Measurements from ENCODE around the gene NINJ2.
"Not testable (repeated sequence)": the region's sequence is repeated elsewhere in the genome, so short reads cannot be mapped to it uniquely, and the experiment has no call there.

NINJ2 gene

DNA sequence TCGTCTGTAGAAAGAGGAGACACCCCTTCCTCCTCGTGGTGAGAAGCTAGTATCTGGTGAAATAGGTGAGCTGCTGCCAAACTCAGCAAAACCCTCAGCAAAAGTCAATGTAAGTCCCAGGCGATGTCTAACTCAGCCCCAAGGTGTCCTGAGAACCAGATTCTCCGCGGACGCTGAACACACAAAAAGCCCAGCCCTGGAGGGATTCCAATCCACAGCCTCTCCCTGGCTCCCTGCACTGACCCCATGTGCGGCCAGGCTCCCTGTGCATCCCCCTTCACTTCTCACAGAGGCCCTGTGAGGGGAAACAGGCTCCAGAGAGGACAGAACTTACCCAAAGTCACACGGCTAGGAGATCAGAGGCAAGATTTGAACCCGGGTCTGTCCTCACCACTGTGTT, 81.5 kb downstream of the NINJ2 start:
- DNase-seq = no peak

- no peak for DNase-seq
These were observed 81.9 kb downstream of the NINJ2 start for GRCh38 chr12:581321-581720.

DNA sequence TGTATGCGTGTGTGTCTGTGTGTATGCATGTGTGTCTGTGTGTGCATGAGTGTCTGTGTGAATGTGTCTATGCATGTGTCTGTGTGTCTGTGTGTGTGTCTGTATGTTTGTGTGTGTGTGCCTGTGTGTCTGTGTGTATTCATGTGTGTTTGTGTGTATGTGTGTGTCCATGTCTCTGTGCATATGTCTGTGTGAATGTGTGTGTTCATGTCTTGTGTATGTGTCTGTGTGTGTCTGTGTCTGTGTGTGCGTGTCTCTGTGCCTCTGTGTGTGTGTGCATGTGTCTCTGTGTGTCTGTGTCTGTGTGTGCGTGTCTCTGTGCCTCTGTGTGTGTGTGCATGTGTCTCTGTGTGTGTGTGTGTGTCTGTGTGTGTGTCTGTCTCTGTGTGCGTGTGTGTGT, 82.4 kb downstream of the NINJ2 start:
- DNase-seq = no peak

- no peak for DNase-seq
These were observed 83.7 kb downstream of the NINJ2 start for GRCh38 chr12:579420-580110.

DNA sequence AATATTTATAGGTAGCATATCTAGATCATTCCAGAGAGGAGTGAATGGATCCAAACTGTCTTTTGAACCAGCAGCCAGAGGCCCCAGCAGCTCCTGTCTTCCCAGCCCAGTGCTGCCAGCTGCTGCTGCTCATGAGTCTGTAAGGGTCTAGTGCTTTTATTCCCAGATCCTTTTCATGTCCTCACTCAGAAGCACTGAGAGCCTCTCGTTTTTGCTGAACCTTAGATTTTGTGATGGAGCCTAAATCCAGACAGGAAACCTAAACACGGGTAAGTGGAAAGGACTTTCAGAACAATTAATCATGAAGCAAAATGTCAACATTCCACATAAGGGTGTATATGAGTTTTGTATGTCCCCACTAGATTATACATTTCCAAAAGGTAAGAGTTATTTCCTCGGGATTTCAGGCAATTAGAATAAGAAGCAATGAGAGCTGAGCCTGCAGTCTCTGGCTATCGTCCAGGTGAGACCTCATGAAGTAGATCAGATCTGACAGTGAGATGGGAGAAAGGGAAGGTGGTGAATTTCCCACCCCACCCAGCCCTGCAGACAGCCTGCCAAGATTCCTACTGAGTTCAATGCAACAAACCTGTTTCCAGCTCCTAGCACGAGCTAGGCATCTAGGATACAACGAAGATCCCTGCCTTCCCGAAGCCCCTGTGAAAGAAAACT, 84.4 kb downstream of the NINJ2 start:
- DNase-seq = no peak

DNA sequence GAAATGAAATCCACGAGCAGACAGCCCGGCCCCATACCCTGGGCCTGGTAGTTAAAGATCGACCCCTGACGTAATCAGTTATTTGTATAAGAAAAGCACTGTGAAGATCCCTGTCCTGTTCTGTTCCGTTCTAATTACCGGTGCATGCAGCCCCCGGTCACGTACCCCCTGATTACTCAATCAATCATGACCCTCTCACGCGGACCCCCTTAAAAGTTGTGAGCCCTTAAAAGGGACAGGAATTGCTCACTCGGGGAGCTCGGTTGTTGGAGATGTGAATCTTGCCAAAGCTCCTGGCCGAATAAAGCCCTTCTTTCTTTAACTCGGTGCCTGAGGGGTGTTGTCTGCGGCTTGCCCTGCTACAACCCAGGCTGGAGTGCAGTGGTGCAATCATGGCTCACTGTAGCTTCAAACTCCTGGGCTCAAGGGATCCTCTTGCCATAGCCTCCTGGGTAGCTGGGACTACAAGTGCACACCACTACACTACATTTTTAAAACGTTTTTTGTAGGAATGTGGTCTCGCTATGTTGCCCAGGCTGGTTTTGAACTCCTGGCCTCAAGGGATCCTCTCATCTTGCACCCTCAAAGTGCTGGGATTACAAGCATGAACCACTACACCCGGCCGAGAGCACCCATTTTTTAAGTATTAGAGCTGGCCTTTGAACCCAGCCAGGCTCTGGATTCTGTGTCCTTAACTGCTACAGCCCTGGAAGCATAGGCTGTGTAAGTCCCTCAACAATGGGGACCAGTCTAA, 85.1 kb downstream of the NINJ2 start:
- not testable (repeated sequence) for DNase-seq

GRCh38 chr12:576615-577110, 86.6 kb downstream of the NINJ2 start:
- no peak for DNase-seq

- DNase-seq = peak; percentile 85
These were observed 87.2 kb downstream of the NINJ2 start for GRCh38 chr12:575948-576614.

GRCh38 chr12:575129-575502, 88.1 kb downstream of the NINJ2 start:
- DNase-seq = no peak

DNA sequence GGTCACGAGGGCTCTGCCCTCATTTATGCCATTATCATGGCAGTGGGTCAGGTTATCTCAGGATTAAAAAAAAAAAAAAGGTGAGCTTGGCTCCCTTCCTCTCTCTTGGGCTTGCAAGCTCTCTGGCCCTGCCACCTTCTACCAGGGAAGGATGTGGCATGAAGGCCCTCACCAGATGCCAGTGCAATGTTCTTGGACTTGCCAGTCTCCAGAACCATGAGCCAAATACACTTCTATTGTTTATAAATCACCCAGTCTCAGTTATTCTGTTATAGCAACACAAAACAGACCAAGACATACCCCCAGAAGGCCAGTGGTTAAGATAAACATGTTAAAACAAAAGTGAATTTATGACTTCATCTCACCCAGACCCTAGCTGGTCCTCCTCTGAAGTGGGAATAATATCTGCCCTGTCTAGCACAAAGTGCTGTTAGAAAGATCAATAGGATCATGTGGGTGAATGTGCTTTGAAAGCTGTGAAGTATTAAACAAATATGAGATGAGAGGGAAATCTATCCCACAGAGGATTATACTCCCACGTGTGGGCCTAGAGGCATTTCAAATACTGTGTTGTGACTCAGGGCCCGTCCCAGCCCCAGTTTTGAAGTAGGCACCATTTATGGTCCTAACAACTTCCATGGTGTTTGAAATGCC, 88.6 kb downstream of the NINJ2 start:
- no peak for DNase-seq

DNA sequence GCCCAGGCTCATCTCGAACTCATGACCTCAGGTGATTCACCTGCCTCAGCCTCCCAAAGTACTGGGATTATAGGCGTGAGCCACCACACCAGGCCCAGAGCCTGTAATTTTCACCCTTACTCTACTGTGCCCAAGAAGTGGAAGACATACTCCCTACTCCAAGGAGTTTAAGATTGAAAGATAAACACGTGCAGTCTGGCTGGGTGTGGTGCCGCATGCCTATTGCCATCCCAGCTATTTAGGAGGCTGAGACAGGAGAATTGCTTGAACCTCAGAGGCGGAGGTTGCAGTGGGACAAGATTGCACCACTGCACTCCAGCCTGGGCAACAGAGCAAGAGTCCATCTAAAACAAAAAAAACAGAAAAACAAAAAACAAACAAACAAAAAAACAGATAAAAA, 90.0 kb downstream of the NINJ2 start:
- no peak for DNase-seq

DNA sequence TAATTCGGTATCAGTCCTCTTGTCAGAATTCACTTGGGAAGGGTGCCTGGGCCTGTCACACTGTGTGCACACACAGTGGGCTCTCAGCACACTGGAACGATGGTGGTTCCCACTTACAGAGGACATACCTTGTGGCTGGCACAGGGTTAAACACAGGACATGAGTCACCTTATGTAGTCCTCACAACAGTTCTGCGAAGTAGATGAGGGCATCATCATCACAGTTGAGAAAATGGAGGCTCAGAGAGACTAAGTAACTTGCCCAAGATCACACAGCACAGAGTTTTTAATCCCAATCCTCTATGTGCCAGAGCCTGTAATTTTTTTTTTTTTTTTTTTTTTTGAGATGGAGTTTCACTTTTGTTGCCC, 90.7 kb downstream of the NINJ2 start:
- DNase-seq = no peak

DNA sequence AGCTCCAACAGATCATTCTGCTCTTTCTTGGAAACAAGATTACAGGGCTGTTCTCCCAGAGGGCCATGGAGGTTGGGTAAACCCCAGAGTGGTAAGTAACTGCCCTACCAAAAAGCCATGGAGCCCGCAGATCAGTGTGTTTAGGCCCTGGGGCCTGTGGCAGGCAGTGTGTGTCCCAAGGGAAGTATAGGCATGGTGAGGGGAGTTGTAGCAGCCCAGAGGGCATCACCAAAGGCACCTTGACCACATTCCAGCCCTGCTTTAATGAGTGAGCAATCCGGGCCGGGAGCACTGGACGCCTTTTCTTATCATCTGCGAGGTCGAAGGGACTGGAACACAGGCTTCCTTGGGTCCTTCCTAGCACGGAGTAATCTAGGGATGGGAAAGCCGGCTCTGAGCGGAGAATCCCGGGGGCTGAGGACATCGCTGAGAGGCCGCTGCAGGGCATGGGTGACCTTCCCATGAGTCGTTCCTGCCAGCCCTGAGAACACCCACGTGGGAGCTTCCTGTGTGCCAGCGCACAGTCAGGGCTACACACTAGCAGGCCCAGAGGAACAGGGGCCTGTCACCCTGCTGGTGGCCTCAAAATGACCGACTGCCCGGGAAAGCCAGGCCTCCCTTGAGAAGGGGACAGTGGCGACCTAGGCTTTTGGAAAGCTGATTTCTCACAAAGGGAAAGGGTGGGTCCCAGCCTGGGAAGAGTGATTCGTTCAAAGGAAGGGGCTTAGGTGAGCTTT, 91.3 kb downstream of the NINJ2 start:
- no peak for DNase-seq

DNA sequence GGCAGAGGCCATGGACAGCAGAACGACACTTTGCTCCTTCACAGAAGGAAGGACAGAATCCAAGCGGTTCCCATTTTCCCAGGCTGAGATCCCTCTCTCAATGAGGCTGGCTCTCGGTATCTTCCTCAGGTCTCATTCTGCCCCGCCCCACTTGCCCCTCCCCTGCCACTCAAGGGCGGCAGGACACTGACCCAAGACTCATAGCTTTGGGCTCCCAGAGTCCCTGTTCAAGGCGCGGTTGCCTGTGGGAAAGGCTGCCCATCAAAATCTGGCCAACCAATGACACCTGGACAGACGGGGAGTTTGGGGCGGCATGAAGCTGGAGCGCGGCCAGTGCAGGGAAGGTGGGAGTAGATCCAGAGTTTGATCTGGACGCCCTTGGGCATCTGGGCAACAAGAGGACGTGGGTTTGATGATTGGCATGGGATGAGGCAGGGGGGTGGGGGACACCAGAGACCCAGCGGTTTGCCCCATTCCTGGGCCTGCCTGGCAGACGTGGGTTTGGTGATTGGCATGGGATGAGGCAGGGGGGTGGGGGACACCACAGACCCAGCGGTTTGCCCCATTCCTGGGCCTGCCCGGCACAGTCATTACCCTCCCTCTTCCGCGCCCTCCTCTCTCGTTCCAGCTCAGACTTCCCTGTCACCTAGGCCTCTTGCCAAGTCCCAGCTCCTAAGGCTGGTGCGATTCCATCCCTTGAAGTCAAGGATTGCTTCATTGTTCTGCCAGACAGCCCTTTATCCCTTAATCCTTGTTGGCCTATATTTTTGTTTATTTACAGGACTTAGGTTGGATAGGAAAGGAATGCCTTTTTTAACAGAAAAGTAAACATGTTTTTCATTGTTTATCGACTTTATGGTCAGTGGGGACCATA, 92.1 kb downstream of the NINJ2 start:
- DNase-seq = no peak

DNA sequence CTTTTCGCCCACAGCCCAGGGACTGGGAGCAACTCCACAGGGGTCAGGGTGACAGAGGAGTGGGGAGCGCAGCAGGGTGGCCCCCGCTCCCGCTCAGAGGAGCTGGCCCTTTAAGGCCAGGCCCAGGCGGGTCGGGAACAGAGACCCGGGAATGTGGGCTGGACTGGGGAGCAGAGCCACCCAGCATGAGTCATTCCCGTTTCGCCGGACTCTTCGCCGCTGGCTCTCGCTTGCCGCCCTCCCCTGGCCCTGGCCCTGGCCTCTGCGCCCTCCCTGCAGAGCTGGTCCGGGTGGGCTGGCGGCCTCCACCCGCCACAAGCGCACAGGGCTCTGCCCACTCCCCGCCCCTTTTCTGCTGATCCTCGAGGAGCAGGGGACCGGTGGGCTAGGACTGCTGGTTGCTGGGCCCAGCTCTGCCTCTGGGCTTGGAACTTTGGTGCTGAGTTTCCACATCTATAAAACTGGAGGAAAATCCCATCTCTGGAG, 92.8 kb downstream of the NINJ2 start:
- DNase-seq = no peak

DNA sequence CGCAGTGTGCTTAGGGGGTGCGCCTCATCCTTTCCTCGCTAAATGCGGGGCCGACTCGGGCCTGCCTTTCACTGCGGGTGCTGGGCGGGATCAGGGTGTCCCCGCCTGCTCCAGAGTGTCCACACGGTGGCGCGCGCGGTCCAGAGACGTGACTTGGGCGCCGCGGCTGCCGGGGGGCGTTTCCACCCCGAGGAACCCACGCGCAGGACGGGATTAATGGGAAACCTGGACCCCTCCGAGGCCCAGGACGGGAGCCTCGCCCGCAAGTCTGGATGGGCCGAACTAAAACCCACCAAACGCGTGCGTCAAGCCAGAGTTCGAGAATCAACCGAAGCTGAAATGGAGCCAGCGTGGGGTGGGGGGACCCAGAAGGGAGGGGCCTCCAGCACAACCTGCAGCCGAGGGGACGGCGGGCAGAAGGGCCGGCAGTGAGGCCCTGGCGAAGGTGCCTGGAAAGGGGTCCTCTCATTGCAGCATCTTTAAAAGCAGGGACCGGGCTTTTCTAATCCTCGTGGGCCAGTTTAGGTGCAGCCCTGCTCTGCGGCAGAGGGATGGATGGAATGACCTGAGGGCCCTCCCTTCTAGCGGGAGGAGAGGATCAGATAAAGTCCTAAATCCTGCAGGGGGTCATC, 93.3 kb downstream of the NINJ2 start:
- peak; percentile 86 for DNase-seq

DNA sequence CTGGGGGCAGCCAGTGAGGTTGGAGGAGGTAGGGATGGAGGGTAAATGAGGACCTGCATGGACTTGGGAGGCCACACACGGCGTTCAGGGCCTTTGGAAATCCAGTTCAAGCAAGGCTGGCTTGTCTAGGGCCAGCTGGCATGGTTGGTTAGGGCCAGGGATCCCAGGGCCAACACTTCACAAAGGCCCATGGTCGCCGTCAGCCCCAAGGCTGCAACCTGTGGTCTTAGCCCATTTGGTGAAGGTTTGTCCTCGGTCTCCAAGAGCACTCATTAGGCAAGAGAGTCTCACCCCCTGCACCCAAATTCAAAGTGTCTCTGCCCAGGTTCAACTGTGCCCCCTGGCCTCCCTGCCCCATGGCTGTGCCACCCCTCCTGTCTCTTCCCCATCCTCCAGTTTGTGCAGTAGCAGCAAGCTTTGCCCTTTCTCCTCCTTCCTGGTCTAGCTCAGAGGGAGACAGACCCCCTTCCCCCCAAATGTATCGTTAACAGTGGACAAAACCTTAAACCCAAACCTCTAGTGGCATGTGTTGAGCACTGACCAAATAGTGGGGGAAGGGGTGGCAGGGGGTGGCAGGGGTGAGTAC, 94.1 kb downstream of the NINJ2 start:
- no peak for DNase-seq

- no peak for DNase-seq
These were observed 94.8 kb downstream of the NINJ2 start for GRCh38 chr12:568486-568885.

GRCh38 chr12:565589-566105, 97.6 kb downstream of the NINJ2 start:
- DNase-seq = no peak

DNA sequence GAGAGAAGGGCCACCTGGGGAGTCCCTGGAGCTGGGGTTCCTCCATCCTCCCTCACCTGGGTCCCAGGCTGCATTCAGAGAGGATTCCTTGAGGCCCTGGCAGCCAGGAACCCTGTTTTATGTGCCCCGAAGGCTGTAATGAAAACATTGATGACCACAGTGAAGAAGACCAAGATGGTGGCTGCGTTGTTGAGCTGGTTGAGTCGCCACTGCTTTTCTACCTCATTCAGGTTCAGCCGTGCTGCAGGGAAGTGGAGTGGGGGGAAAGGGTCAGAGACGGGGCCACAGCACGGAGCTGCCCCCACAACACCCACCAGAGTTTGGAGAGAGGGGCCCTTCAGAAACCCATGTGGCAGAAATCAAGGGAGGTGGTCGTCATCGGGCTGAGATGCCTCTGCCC, 98.1 kb downstream of the NINJ2 start:
- DNase-seq = no peak
